ENCODE measurements around the gene TBC1D2B.

TBC1D2B gene

GRCh38 chr15:78064544-78064943, 13.0 kb downstream of the TBC1D2B start:
- FAIRE-seq, result no peak

GRCh38 chr15:78063970-78064385, 13.5 kb downstream of the TBC1D2B start:
- DNase-seq (ENCODE audit: insufficient read length, low spot score) (no peak), FAIRE-seq (no peak)
- TF ChIP-seq CTCF (IDR thresholded peaks at IDR 0.05; ENCODE audit: insufficient read depth, missing control alignments), result no peak

More at GRCh38 chr15:78064544-78064943, 13.0 kb downstream of the TBC1D2B start:
- DNase-seq (ENCODE audit: insufficient read length, low spot score), result no peak
- TF ChIP-seq CTCF (IDR thresholded peaks at IDR 0.05; ENCODE audit: insufficient read depth, missing control alignments), result no peak

- FAIRE-seq, result no peak
- DNase-seq (ENCODE audit: insufficient read length, low spot score), result no peak
- no peak for TF ChIP-seq CTCF (IDR thresholded peaks at IDR 0.05; ENCODE audit: insufficient read depth, missing control alignments)
These were observed 14.3 kb downstream of the TBC1D2B start for GRCh38 chr15:78063217-78063616.

- DNase-seq (ENCODE audit: insufficient read length, low spot score), result no peak
These were observed 15.5 kb downstream of the TBC1D2B start for GRCh38 chr15:78061963-78062427.

GRCh38 chr15:78060232-78060631, 17.3 kb downstream of the TBC1D2B start:
- no peak for FAIRE-seq
- DNase-seq (ENCODE audit: insufficient read length, low spot score), result no peak
- TF ChIP-seq CTCF (IDR thresholded peaks at IDR 0.05; ENCODE audit: insufficient read depth, missing control alignments), result no peak

More at GRCh38 chr15:78061963-78062427, 15.5 kb downstream of the TBC1D2B start:
- no peak for FAIRE-seq
- TF ChIP-seq CTCF (IDR thresholded peaks at IDR 0.05; ENCODE audit: insufficient read depth, missing control alignments), result no peak

- no peak for DNase-seq (ENCODE audit: insufficient read length, low spot score)
- TF ChIP-seq CTCF (IDR thresholded peaks at IDR 0.05; ENCODE audit: insufficient read depth, missing control alignments), result no peak
- no peak for FAIRE-seq
These were observed 18.2 kb downstream of the TBC1D2B start for GRCh38 chr15:78059110-78059839.

- no peak for DNase-seq (ENCODE audit: insufficient read length, low spot score)
- no peak for FAIRE-seq
- TF ChIP-seq CTCF (IDR thresholded peaks at IDR 0.05; ENCODE audit: insufficient read depth, missing control alignments), result no peak
These were observed 19.0 kb downstream of the TBC1D2B start for GRCh38 chr15:78058401-78058935.

Data from D721Med (cell line).